Measurements from ENCODE around the gene DIABLO. TPM values are rescaled to one million over a fixed set of nuclear protein-coding genes. Genes with fewer than 3 reads are reported as not detected.
A peak's percentile ranks its signal among the peaks of the same experiment; 100 is the strongest.
"Not testable (repeated sequence)": the region's sequence is repeated elsewhere in the genome, so short reads cannot be mapped to it uniquely, and the experiment has no call there.

DIABLO gene
- total and polyA plus RNA-seq, 9 of the 15 experiments (the other 6 are each of a cell fraction or from before 2014, with no cell fraction given), result 37.3 to 101 (median 80.1) TPM

- 33% methylated on average over 3 of the region's 4 CpGs for WGBS (ENCODE audit: insufficient coverage, low coverage, missing lambda C conversion rate)
- in situ Hi-C loops (cut with MboI); H3K27ac ChIP-seq (ENCODE audit: extremely low read depth, low read depth, low read length); H2AFZ ChIP-seq (ENCODE audit: low read depth, low read length); H3K9me3 ChIP-seq (replicated peaks; ENCODE audit: control insufficient read depth, insufficient read depth, low read depth, low read length); H3K4me2 ChIP-seq (ENCODE audit: insufficient read depth, low read length); H3K9me1 ChIP-seq (ENCODE audit: control insufficient read depth, insufficient read depth, low read length); intact Hi-C loops (cut with micrococcal nuclease); H3K4me1 ChIP-seq (replicated peaks in 1 of 2; ENCODE audit: control insufficient read depth in 2 of 2, insufficient read depth in 2 of 2, low read length in 2 of 2); H3K79me2 ChIP-seq (ENCODE audit: control insufficient read depth, insufficient read depth, low read length); BruUV-seq (replicated peaks); H4K20me1 ChIP-seq (replicated peaks; ENCODE audit: control insufficient read depth, insufficient read depth, low read length); DNase-seq (ENCODE audit: extremely low read depth in 1 of 4, low spot score in 3 of 4); H3K9ac ChIP-seq (ENCODE audit: insufficient read depth in 1 of 2, low read depth in 2 of 2, low read length in 2 of 2); H3K36me3 ChIP-seq (ENCODE audit: control insufficient read depth, insufficient read depth, low read length); CTCF ChIA-PET (ENCODE audit: low intra/inter-chr PET ratio); FAIRE-seq; H3K4me3 ChIP-seq; ATAC-seq: not testable (repeated sequence)
- peak; percentile 36; the same call in 1 of the 2 replicates for TF ChIP-seq CEBPB (tag; IDR thresholded peaks at IDR 0.05)
- peaks cover 13 to 16% of the 10 kb centered on the region in 2 experiments; a peak in 4 of 5 replicates for H3K27me3 ChIP-seq (ENCODE audit: control insufficient read depth in 2 of 2, insufficient read depth in 2 of 2, low read length in 2 of 2)
- POLR2A ChIA-PET, result interaction anchor here (1.2 kb wide), 1 partner anchor 16 kb away, joined by 3 read pairs; no protein-coding TSS in a partner anchor
Measured at GRCh38 chr12:122176473-122176872, 49.4 kb downstream of the DIABLO start.

- H3K9me1 ChIP-seq (ENCODE audit: control insufficient read depth, insufficient read depth, low read length), result no peaks in the 10 kb centered on the region
- no TSS peak for BruUV-seq (replicated peaks)
- H3K27me3 ChIP-seq (ENCODE audit: control insufficient read depth in 2 of 2, insufficient read depth in 2 of 2, low read length in 2 of 2), result peaks cover 17 to 22% of the 10 kb centered on the region in 2 experiments; a peak in 4 of 5 replicates
- in situ Hi-C loops (cut with MboI) (no loop called here), intact Hi-C loops (cut with micrococcal nuclease) (no loop called here)
- H3K4me1 ChIP-seq (replicated peaks in 1 of 2; ENCODE audit: control insufficient read depth in 2 of 2, insufficient read depth in 2 of 2, low read length in 2 of 2), result peaks cover 0 to 2% of the 10 kb centered on the region in 2 experiments; a peak in 3 of 5 replicates
- WGBS (ENCODE audit: insufficient coverage, low coverage, missing lambda C conversion rate), result 16% methylated on average over 17 of the region's 17 CpGs
- no peak within 1 kb of the TSS for H3K27ac ChIP-seq (ENCODE audit: extremely low read depth, low read depth, low read length)
- DNase-seq (ENCODE audit: extremely low read depth in 1 of 4, low spot score in 3 of 4) (no peak), FAIRE-seq (no peak), ATAC-seq (no peak)
- H3K79me2 ChIP-seq (ENCODE audit: control insufficient read depth, insufficient read depth, low read length), result no peaks in the 10 kb centered on the region
- POLR2A ChIA-PET, result interaction anchor here (0.7 kb wide), 1 partner anchor 49 kb away, joined by 4 read pairs; no protein-coding TSS in a partner anchor
- no peaks in the 10 kb centered on the region for H4K20me1 ChIP-seq (replicated peaks; ENCODE audit: control insufficient read depth, insufficient read depth, low read length)
- H3K4me2 ChIP-seq (ENCODE audit: insufficient read depth, low read length), result no peak within 1 kb of the TSS
- no peaks in the 10 kb centered on the region for H3K36me3 ChIP-seq (ENCODE audit: control insufficient read depth, insufficient read depth, low read length)
- no peak within 1 kb of the TSS for H3K4me3 ChIP-seq
- CTCF ChIA-PET (ENCODE audit: low intra/inter-chr PET ratio), result no interaction called here
- no peak within 1 kb of the TSS for H2AFZ ChIP-seq (ENCODE audit: low read depth, low read length)
- H3K9ac ChIP-seq (ENCODE audit: insufficient read depth in 1 of 2, low read depth in 2 of 2, low read length in 2 of 2), result peak within 1 kb of the TSS in 1 of 2 experiments; percentile 43; a peak in 1 of 4 replicates
- no peaks in the 10 kb centered on the region for H3K9me3 ChIP-seq (replicated peaks; ENCODE audit: control insufficient read depth, insufficient read depth, low read depth, low read length)
- TF ChIP-seq RAD21 (CRISPR knock-in tag; conservative IDR thresholded peaks at IDR 0.05 in 1 of 2, IDR thresholded peaks at IDR 0.05 in 1 of 2) (no peak), IRF2 (CRISPR knock-in tag; IDR thresholded peaks at IDR 0.05) (no peak), DMBX1 (CRISPR knock-in tag; IDR thresholded peaks at IDR 0.05; ENCODE audit: borderline replicate concordance) (no peak), LCOR (CRISPR knock-in tag; IDR thresholded peaks at IDR 0.05) (no peak), CUX1 (CRISPR knock-in tag; IDR thresholded peaks at IDR 0.05) (no peak), RHOXF2B (CRISPR knock-in tag; conservative IDR thresholded peaks at IDR 0.05) (no peak), MAFF (IDR thresholded peaks at IDR 0.05; ENCODE audit: low read length) (no peak), NBN (IDR thresholded peaks at IDR 0.05; ENCODE audit: low read depth) (no peak)
Measured at GRCh38 chr12:122174155-122174845, 51.6 kb downstream of the DIABLO start, which contains the start of gene IL31. IL31 (minus strand) TSS chr12:122174221; CDS start chr12:122174172, 49 bp downstream.
